Skeletal muscle cell (primary cell): ENCODE results near the gene CECR2.

Experiments used
- DNase-seq: peaks from one replicate; pipeline ENCODE4 v3.0.0-alpha.2; 2010; ENCODE audit warnings: low read depth
- H3K4me3 ChIP-seq: 2 replicates; pipeline ENCODE4 v1.5.1; 2011; ENCODE audit warnings: low read depth, mild to moderate bottlenecking, control low read depth, low read length, moderate library complexity

Gene CECR2

GRCh38 chr22:17581631-17582030 is 212.4 kb downstream of the CECR2 start:
- no peak for DNase-seq
- no peak overlapping the region for H3K4me3 ChIP-seq

- H3K4me3 ChIP-seq = no peak overlapping the region
- no peak for DNase-seq
These were observed 213.9 kb downstream of the CECR2 start for GRCh38 chr22:17583151-17583550.

DNA sequence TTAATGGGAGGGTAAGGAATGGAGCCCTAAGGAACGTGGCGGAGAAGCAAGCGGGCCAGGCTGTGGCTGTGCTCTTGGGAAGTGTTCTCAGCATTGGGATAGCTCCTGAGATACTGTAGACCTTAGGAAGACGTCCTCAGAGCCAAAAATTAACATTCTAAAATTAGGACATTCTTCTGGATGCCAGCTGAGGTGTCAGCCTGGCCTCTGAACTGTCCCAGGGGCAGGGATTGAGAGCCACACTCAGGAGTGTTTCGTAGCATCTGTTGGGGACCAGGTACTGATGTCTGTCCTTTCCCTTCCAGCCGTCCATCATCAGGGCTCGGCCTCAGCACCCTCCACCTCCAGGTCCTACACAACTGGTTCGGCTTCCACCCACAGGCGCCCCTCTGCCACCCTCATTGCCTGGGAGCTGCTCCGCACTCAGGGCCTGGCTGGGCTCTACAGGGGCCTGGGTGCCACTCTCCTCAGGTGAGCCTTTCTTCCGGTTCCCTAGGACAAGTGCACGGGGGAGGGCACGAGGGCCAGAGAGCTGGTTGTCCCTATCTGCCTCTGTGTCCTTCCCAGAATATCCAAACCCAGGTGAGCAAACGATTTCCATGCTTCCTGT is 217.7 kb downstream of the CECR2 start:
- no peak for DNase-seq
- no peak overlapping the region for H3K4me3 ChIP-seq

- no peak overlapping the region for H3K4me3 ChIP-seq
- DNase-seq = no peak
These were observed 218.4 kb downstream of the CECR2 start for GRCh38 chr22:17587629-17588028.

- H3K4me3 ChIP-seq = no peak overlapping the region
- DNase-seq = no peak
These were observed 219.3 kb downstream of the CECR2 start for GRCh38 chr22:17588606-17589005.

DNA sequence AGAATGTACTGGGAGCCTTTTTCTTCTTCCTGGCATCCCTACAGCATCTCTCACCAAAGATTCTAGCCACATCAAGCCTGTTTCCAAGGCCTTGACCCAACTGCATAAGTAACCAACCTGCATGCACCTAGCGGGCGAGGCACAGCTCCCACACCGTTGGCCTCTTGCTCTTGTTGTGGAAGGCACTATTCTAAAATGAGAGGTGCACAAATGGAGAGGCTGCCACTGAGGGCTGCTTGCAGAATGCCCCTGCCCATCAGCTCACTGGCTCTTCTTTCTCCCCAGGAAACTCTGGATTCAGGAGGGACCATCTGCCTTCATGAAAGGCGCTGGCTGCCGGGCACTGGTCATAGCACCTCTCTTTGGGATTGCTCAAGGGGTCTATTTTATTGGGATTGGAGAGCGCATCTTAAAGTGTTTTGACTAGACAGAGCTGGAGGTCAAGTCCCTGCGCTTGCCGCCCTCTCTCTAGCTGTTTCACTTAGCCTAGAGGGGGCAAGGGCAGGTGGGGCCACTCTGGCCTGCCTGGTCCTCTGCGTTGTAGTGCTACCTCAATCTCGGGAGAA is 220.6 kb downstream of the CECR2 start:
- H3K4me3 ChIP-seq = no peak overlapping the region
- no peak for DNase-seq

DNA sequence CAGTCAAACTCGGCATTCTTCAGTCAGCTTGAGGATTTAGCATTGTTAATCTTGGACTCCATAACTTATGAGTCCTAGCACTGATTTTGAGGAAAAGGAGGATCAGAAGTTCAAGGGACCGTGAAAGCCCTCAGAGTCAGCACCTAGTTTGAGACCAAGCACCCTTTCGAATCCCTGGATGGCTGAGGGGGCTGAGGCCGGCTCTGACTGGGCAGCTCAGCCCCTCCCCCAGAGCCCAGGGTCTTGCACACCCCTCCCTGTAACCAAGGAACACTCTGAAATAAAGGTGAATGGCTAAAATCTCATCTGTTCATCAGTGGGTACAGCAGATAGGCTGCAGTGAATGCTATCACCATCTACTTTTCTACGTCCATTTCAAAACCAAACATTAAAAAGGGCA is 221.3 kb downstream of the CECR2 start:
- no peak for DNase-seq
- no peak overlapping the region for H3K4me3 ChIP-seq

GRCh38 chr22:17592201-17592600 is 222.9 kb downstream of the CECR2 start:
- DNase-seq = no peak
- no peak overlapping the region for H3K4me3 ChIP-seq

DNA sequence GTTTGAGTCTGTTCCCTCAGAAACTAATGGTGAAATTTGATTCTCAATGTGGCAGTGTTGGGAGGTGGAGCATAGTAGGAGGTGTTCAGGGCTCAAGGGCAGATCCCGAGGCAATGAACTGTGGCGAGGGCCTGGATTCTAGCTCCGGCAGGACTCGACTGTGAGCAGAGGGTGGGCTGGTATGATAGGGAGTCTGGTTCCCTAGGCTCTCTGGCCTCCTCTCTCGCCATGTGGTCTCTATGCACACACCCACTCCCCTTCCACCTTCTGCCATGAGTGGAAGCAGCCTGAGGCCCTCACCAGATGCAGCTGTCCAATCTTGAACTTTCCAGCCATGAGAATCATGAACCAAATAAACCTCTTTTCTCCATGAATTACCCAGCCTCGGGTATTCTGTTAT is 227.0 kb downstream of the CECR2 start:
- no peak overlapping the region for H3K4me3 ChIP-seq
- DNase-seq = no peak

- no peak for DNase-seq
- H3K4me3 ChIP-seq = no peak overlapping the region
These were observed 228.0 kb downstream of the CECR2 start for GRCh38 chr22:17597217-17597616.

DNA sequence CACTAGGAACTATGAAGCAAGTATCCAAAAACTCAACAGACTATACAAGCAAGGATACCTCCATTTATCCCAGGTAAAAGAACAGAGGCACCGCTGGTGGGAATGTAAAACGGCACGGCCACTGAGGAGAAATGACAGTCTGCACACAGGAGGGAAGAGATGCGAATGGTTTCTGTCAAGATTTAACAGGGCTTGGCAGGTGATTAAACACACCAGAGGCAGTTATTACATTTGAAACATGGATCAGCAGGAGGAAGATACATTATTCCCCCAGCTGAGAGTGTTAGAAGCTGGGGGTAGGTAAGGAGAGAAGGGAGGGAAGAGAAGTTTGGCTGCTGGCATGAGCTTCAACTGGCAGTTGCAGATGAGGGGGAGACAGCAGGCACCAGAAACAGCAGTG is 229.1 kb downstream of the CECR2 start:
- DNase-seq = no peak
- H3K4me3 ChIP-seq = no peak overlapping the region

DNA sequence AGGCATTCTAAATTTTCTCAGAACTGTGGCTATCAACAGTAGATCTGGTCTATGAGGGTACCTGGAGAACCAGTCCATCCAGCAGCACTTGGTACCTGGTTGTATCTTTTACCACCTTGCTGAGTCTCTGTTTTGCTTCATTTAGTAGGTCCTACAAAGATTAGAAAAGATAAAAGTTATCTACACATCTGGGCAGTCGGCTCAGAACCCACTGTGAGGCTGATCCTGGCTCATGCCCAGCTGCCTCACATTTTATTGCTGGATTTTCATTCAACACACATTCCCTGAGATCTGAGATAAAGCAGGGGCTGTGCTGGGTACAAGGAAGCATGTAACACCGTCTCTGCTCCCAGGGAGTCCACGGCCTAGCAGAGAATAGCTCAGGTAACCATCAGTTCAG is 231.8 kb downstream of the CECR2 start:
- no peak for DNase-seq
- no peak overlapping the region for H3K4me3 ChIP-seq

DNA sequence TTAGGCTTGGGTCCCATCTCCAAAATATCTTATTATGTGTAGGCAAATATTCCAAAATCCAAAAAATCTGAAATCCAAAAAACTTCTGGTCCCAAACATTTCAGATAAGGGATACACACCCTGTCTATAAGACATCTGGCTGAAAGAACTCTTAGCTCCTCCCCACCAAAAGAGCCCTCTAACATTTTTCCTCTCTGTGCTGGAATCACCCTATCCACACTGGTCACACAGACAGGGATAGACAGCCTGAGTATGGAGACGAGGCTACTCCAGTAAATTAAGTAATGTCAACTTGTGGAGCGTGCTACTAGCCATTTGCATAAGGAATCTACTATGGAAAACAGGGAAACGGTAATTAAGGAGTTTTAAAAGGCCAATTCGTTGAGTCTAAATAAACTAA is 234.4 kb downstream of the CECR2 start:
- DNase-seq = no peak
- no peak overlapping the region for H3K4me3 ChIP-seq

- DNase-seq = peak; percentile 7
- no peak overlapping the region for H3K4me3 ChIP-seq
These were observed 237.2 kb downstream of the CECR2 start for GRCh38 chr22:17606496-17606895.
